HG03097 (cell line): Measurements from ENCODE around the gene SERINC1.

Experiments
- ATAC-seq: cut with Tn5 transposase; IDR thresholded peaks from one replicate; pipeline ENCODE4 v1.9.1; 2021; ENCODE audit not compliant: unreplicated experiment, low FRiP score

The SERINC1 gene

DNA sequence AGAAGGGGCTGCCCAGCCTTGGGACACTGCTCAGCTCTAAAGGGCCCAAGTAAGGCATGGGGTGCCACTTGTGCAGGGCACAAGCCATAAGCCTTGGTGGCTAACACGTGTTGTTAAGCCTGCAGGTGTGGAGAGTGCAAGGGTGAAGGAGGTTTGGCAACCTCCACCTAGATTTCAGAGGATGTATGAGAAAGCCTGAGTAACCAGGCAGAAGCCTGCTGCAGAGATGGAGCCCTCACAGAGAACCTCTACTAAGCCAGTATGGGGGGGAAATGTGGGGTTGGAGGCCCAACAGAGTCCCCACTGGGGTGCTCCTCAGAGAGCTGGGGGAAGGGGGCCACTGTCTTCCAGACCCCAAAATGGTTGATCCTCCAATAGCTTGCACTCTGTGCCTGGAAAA is 32.6 kb downstream of the SERINC1 start:
- no peak for ATAC-seq

DNA sequence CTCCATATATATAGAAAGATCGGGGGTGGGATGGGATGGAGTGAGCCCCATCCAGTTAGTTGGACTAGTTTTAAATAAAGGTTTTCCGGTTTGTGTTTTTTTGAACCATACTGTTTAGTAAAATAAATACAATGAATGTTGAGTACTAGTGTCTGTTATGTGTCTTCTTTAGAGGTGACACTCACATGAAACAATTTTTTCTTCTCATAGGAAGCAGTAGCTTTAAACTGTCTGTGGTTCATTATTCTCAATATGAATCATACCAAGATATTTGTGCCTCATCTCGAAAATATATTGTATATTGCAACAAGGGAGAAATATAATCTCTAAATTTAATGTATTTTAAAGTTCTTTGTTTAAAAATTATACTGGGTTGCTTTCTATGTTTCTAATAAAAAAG is 38.8 kb downstream of the SERINC1 start:
- no peak for ATAC-seq

DNA sequence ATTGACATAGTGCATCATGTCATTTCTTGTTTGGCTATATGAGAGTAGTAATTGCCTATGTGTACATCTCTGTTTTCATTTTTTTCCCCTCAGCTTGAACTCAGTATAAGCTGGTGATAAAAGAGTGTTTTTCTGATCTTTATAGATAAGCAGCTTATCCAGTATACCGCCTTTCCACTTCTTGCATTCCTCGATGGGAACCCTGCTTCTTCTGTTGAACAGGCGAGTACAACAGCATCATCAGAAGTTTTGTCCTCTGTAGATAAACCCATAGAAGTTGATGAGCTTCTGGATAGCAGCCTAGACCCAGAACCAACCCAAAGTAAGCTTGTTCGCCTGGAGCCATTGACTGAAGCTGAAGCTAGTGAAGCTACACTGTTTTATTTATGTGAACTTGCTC is 39.8 kb downstream of the SERINC1 start:
- ATAC-seq: no peak

DNA sequence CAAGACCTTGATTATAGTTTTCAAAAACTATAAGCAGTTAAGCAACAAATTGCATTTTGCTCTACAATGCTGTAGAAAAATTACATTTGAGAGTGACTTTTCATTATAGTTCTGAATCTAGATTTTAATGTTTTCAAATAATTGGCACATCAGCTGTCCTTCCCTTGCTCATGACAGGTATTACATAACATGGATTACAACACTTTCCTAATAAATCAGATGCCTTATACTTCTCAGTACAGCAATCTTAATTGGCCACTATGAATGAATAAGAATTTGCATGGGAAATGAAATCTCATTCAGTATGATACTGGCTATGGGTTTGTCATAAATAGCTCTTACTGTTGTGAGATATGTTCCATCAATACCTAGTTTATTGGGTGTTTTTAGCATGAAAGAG is 42.3 kb downstream of the SERINC1 start:
- no peak for ATAC-seq

DNA sequence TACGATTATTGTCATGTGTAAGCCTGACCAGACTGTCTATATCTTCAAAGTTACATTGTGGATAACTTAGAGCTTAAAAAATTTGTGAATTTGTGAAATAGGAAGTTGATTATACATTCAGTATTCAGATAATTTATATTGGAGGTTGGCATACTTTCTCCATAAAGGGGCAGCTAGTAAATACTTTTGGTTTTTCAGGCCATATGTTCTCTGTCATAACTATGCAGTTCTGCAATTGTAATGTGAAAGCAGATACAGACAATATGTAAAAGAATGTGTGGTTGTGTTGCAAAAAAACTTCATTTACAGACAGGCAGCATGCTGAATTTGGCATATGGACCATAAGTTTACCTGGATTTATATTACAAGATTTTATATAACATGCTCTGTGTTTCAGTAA is 42.8 kb downstream of the SERINC1 start:
- no peak for ATAC-seq

DNA sequence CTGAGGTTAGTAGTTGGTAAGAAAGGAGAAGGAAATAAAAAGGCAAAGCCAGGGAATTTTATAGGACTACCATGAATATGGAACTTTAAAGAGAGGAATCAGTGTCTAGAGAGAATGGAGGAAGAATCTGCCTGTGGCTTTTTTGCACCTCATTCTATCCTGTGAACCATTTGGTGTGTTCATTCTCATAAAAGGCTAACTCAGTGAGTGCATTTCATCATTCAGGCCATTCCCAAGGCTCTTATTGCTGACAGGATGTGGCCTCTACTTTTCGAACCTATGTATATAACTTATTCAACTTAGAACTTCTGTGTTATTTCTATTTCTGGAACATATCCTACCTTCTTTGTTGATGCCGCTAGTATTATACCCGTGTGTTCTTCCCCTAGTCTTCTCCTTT is 45.0 kb downstream of the SERINC1 start:
- ATAC-seq: no peak

DNA sequence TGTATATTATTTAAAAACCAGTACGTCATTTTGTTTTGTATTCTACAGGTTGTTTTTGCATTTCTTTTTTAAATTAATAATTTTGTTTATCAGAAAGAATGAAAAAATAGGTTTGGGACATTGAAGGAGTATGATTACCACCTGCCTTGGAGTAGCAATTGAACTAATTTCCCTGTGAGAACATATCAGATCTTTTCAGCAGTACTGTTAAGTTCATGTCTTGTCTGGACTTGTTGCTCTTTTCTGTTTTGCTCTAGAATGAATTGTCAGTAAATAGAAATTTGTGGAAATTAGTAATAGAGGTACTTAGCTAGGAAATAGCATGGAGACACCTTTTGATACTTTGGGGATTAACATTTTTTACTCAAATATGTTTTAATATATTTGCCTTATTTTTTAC is 47.9 kb downstream of the SERINC1 start:
- no peak for ATAC-seq

DNA sequence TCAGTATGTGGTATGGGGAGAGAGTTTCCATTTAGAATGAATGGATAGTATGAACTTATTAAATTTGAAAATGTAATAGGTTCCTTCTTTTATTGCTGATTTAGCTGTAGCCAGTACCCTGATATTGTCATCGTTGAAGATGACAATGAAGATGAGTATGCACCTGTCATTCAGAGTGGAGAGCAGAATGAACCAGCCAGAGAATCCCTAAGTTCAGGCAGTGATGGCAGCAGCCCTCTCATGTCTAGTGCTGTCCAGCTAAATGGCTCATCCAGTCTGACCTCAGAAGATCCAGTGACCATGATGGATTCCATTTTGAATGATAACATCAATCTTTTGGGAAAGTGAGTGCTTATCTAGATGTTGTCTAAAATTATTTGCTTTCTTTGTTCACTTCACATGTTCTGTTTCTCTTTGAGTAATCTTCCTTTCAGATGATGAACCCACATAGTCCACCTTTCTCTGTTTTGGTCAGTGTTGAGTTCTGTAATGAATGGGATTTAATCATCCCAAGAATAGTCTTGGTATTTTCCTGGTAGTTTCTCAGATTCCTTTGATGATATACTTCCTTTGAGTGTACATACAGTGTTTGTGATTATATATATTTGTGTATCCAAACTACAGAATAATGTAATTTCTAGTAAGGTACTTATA is 48.9 kb downstream of the SERINC1 start:
- ATAC-seq: no peak

DNA sequence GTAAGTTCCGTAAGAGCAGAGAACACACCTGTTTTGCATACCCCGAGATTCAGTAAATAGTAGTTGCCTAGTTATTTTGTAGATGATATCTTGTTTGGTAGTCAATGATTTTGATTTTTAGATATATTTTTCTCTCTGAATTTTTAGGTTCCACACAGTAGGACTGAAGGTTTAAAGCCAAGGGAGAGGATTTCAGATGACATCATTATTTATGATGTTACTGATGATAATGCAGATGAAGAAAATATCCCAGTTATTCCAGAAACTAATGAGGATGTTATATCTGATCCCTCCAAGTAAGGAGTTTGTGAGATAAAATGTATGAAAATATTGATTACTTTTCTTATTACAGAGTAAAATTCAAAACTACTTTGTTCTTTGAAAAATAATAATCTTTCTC is 49.6 kb downstream of the SERINC1 start:
- no peak for ATAC-seq

DNA sequence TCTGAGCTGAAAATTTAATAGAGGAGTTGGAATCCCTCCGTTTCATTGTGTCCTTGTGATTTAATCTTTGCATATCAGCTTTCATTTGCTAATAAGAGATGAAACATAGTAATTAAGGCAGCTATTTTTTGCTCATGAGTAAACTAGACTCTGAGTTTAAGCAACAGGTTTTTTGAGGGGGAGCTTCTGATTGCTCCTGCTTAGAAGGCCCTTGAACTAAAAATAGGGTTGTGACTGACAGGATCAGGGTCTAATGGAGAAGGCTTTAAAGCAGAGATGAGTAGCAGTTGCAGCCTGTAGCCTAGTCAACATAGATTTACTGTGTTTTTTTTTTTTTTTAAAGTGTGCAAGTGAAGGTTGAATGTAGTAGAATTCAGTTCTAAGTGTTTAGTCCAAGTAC is 54.8 kb downstream of the SERINC1 start:
- no peak for ATAC-seq

DNA sequence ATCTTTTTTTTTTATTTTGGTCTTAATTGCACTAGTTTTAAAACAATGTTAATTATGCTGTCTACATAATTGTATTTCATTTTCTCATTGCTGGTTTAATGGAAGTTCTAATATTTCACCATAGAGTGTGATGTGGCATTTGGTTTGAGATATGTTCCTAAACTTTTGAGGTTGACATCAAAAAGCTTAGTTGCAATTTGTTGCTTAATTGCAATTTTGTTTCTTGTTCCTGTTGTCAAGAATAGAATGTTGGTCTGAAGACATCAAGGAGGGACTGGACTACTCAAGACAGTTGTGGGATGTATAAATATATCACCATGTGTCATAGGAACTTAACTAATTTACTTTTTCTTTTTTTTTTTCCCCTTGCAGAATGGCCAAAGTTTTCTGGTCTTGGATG is 59.6 kb downstream of the SERINC1 start:
- no peak for ATAC-seq

DNA sequence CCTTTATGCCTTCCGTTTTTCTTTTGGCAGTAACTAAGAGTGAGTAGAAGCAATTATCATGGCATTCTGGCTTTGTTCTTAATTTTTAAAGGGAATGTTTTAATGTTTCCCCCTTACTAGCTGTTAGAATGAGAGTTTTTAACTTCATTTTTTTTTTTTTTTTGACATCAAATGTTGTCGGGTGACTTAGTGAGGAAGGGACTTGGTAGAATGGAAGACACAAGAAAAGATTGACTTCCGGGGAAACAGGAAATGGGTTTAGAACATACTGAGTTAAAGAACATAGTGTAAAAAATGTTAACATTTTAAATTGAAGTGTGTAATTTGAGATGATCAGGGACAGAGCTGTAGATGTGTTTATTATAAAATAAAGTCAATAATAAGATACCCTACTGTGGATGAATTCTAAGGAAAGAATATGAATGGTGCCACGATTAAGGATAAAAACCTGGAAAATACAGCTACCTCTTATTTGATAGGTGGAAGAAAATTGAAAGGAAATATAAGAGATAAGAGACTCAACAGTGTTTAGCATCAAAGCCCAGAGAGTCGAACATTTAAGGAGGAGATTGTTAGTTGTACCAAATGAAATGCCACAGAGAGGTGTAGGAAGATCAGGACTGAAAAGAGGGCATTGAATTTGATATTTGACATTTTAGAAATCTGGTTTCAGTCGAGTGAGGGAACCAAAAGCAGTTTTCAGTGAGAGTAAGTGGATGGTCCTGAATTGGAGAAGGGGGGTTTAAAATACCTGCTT is 62.7 kb downstream of the SERINC1 start:
- ATAC-seq: no peak

DNA sequence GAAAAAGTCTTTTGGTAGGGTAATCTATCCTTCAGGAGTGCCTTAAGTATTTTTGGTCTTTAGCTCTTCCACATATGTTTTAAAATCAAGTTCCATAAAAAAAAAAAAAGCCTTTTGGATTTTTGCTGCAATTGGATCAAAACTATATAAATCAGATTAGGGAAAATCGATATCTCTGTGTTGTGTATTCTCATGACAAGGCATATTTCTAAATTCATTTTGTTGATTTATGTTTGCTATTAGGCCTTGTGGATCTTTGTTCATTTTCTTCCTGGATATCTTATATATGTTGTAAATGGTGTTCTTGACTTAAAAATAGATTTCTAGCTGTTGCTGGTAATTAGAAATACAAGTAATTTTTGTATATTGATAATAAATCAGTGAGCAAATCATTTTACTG is 63.4 kb downstream of the SERINC1 start:
- no peak for ATAC-seq

DNA sequence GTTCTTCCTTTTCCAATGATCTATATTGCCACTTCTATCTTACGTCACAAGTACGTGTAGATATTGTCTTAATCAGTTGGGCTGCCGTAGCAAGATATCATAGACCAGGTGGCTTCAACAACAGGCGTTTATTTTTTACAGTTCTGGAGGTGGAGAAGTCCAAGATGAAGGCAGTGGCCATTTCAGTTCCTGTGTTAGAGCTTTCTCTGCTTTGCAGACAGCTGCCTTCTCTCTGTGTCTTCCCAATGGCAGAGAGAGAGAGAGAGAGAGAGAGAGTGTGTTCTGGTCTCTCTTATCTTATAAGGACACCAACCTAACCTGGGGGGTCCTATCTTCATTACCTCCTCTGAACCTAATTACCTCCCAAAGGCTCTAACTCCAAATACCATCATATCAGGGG is 63.9 kb downstream of the SERINC1 start:
- ATAC-seq: no peak

DNA sequence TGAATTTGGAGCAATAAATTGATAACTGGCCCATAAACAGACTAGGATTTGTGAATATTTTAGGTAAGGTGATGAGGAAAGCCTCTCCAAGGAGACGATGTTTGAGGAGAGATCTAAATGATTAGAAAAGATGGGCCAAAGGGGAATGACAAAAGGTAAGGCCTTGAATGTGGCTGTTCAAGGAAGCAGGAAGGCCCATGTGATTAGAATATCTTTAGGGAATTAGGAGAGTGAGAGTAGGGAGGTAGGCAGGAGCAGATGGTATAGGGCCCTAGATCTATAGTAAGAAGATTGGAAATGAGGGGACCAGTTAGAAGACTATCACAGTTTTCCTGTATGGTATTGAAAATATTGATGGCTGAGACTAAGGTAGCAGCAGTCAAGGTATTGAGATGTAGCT is 65.4 kb downstream of the SERINC1 start:
- ATAC-seq: no peak

DNA sequence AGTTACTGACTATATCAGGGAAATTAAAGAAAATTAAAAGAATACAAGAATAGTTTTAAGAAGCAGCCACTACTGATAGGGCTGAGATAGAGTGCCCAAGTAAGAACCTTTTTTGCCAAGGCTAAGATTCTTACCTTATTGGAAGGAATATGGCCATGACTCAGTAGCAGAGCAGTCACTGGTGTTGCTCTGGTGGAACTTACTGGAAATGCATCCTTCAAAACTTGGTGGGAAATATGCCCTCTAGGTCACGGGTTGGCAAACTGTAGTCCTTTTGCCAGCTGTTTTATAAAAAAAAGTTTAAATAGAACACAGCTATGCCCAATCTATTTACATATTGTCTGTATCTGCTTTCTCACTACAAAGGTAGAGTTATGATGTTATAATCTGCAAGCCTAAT is 66.2 kb downstream of the SERINC1 start:
- ATAC-seq: no peak

DNA sequence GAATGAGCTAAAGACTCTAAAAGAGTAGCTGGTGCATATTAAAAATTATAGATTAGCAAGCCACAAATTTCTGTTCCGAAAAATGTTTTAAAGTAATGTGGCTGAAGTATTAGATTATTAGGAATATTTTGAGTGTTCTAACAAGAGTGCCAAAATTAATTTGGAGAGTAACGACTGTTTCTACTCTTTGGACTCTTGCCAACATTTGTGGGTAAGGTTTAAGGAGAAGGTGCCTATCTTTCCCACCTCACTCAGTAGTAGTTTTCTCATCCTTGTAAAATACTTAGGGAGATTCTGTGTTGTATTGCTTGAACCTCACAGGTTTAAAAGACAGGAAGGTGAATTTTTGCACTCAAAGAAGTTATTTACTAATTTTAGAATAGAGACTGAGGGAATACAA is 67.2 kb downstream of the SERINC1 start:
- no peak for ATAC-seq

DNA sequence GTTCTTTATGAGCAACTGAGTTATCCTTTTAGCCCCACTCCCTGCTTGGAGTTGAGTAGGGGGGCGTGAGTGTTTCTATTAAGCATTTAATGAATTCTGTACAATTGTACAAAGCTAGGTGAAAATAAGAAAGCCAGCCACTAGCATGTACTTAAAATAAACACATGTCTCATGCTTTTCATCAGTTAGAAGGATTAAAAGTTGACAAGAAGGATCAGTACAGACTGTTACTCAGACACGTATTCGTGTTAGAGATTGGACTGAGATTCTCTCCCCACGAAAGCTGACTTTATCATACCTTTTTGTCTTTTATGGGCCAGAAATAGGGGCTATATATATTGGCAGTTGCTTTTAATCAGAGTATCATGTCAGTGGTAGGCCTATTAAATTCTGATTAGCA is 70.5 kb downstream of the SERINC1 start:
- no peak for ATAC-seq

DNA sequence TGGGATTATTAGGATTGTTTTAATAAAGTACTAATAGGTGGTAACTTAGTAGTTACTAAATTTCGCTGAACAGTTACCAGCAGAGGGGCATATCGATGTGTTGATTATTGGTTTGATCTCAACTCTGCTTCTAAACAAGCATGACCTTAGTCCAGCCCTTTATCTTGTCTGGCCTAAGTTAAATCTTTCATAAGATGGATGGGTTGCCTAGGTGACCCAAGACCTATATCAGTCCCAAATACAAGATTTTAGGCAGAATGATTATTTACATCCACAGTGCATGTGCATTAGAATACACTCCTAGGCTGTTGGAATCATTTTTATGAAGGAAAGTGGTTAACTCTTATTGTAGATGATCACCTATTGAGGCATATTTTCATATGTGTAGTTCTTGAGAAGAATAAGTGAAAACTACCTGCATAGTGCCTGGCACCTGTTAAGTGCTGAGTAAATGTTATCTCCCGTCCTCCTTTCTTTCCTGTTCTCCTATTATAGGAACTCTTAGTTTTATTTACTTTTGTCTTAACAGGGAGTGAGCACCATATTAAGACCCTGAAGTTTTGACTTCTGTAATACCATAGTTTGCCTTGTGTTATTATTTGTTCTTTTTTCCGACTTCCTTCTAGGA is 71.0 kb downstream of the SERINC1 start:
- no peak for ATAC-seq

DNA sequence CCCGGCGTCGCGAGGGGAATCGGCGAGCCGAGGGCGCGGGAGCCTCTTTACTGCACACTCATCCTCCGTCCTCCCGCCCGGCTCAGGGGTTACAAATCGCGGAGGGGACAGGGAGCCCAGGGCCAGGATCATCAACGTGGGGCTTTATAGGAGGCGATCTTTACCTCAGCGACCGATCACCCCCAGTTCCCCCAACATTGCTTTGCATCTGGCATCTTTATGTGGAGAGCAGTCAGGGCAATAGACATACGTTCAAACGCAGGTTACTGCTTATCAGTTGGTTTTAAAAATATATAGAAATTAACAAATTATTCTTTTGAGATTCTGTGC is 71.5 kb downstream of the SERINC1 start:
- no peak for ATAC-seq

DNA sequence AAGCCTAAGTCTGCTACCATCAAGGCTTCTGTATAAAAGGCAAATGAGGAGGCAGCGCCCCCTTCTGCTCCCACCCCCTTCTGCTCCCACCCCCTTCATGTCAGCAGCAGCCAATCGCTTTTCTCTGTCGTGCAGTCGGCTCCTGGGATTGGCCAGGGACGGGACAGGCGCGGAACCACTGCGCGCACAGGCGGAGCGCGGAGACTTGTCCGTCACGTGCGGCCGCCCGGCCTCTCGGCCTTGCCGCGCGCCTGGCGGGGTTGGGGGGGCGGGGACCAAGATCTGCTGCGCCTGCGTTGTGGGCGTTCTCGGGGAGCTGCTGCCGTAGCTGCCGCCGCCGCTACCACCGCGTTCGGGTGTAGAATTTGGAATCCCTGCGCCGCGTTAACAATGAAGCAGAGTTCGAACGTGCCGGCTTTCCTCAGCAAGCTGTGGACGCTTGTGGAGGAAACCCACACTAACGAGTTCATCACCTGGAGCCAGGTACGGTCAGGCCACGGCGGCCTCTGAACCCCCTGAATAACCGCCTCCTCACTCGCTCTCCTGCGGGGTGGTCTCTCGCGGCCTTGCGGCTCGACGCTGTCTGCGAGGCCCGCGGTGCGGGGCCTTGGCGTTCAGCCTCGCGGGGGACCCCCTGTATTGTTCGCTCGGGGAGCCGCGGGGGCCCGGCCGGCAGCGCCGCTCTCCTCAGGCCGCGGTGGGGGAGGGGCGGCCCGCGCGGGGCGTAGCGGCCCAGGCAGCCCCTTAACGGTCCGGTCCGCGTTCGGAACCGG is 72.1 kb downstream of the SERINC1 start, which contains the start of gene HSF2:
Gene HSF2, plus strand, starts transcription at position 305 of the 773 bp plus-strand sequence. Its CDS starts 86 bp downstream, at position 391.
- peak; percentile 100 for ATAC-seq

DNA sequence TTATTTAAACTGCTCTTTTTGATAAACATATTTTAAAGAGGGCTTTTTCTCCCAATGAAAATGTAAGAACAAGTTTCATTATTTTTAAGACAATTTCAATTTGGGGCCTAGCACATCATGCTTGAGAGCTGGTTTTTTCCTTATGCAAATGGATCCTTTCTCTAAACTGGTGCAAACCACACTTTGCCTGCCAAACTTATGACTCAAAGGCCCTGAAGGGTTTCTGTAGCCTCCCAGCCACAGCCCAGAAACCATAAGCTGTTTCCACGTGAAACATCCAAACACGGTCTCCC is 72.6 kb downstream of the SERINC1 start:
- no peak for ATAC-seq
